Kidney capillary endothelial cell (primary cell): ENCODE measurements around the gene PIAS4.

Experiments
- DNase-seq: peaks from one replicate; pipeline ENCODE4 v3.0.0-alpha.2; 2018; ENCODE audit warnings: low spot score

Gene PIAS4

DNA sequence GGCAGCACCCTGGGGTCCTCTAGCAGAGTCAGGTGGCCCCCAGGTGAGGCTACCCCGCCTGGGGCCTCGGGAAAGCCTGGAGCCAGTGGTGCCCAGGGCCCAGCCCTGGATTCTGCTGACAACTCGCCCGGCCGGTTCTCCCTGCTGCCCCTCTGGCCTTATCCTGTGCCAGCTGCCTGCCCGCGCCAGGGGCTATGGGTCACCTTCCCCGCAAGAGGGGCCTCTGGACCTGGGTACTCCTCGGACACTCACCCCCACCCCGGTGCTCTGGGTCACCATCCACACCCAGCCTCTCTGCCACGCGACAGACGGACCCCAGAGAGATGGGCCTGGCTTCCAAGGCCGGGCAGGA is 35.2 kb downstream of the PIAS4 start:
- DNase-seq: no peak

DNA sequence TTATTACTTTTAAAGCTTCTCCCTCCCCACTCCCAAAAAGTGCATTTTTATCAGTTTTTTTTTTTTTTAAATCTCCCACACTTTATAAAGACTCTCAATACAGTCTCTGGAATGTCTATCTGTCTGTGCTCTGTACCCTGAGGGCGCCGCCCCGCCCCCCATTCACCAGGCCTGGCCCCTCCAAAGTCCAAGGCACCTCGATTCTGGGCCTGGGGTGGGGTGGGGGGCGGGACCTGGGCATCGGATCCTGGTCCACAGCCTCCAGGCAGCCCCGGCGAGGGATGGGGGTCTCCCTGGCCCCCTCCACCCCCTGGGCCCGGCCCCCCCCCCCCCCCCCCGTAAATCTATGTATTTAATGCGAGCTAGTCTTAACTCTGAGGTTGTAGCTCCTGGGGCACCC is 35.9 kb downstream of the PIAS4 start:
- DNase-seq: no peak

DNA sequence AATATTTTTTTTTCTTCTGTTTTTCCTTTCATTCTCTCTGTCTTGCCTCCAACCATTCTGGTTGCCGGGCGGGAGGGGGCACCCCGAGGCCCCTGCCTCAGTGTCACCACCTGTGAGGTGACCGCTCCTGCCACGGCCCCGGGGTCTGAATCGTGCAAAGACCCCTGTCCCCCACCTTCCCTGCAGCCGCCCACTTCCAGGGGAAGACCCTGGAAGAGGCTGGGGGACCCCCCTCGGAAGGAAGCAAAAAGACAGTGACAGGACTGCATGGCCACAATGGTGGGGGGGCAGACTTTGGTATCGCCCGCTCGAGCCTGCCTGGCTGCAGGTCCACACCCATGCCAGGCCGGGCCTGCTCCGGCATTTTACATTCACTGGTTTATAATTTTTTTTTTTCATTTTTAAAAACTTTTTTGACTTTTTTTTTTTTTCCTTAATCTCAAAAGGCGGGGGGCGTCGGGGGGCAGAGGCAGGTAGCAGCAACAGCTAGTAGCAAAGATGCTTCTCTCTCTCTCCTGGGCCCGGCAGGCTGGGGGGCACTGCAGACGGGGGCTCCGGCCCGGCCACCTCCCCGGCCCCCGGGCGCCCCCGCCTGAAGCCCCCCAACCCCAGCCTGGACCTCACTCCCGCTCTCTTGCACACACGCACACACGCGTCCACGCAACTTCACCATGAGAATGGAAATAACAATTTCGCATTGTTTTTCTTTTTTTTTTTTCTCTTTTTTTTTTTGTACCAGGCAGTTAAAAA is 36.6 kb downstream of the PIAS4 start:
- no peak for DNase-seq

DNA sequence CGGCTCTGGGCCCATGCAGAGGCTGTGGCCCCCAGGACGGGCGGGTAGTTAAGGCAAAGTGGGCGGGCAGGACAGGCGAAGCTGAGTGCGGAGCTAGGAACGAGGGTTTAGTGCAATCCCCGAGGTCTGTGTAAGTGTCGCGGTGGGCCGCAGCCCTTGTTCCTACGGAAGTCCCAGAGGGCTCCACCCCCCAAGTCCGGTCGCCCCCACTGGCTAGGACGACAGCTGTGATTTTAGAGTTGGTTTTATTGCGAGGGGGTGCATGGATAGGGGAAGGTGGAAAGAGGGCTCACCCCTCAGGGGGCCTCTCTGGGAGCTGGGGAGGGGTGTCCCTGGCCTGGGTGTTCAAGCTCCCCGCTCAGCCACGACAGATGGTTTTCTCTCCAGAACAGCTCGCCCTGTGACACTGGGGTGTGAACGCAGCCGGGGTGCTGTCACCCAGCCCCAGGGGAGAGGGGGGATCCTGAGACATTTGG is 37.5 kb downstream of the PIAS4 start:
- no peak for DNase-seq

DNA sequence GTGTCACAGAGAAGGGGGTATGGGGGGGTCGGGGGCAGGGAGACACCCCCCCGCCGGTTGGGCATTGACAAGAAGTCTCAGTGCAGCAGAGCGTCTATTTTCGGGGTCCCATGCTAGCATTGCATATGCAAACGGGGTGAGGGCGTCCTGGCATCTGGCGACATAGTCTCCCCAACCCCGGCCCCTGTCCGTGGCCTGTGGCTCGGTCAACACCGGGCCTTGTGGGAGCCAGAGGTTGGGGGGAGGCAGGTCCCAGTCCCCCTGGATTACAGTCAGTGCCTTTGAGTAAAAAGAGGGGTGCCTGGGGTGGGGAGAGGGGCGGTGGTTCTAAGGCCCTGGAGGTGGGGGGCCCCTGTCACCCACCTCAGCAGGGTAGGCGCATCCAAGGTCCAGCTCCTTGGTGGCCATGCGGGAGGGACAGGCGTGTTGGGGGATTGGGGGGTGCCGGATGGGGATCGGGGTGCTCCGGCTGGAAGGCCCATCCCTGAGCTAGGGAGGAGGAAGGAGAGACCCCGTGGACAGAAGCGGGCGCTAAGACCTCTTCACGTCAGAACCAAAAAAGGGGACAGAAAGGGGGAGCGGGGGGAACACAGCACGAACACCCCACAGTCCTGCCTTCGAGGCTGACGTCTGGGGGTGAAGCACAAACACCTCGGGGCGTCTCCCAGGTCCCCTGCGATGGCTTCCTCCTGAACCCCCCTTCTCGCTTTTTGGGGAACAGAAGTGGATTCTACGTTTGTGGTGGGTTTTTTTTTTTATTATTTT is 38.2 kb downstream of the PIAS4 start:
- DNase-seq: no peak

DNA sequence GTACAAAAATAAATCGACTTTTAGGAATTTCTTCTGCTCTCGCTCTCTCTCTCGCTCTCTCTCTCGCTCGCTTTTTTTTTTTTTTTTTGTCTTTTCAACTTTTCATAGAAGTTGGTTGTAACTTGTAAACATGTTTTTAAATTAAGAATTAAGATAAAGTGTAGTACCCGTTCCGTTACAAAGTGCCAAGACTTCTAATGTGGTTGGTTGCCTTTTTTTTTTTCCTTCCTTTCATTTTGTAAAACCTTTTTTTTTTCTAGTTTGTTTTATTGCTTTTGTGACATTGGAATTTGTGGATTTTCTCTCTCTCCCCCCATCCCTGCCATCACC is 38.8 kb downstream of the PIAS4 start:
- DNase-seq: no peak

DNA sequence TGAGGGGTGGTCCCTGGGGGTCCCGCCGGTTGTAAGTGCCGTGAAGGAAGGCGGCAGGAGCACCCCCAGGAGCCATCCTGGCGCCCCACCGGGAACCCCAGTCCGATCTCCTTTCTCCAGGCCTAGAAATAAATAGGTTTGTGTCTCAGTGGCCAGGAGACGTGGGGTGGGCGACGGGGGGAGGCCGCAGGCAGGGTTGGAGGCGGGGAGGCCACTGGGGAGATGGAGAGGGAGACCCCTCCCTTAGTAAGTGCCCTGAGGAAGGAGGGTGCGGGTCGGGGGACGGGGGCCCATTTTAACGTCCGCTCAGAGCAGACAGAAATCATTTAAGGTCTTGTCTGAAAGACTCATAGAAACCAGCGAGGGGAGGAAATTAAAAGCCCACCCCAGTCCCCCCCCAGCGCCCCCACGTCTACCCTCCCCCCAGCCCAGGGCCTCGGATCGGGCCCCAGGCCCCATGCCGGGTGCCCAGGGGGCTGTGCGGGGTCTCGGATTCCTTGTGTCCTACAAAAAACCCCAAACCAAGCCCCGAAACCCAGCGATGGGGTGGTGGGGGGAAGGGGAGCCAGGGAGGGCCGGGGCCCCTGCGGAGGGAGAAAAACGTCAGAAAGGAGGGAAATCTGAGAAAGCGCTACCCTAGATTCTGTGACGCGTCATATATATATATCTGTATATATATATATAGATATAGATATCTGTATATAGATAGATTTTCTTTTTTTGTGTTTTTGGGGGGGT is 39.6 kb downstream of the PIAS4 start:
- DNase-seq: no peak

DNA sequence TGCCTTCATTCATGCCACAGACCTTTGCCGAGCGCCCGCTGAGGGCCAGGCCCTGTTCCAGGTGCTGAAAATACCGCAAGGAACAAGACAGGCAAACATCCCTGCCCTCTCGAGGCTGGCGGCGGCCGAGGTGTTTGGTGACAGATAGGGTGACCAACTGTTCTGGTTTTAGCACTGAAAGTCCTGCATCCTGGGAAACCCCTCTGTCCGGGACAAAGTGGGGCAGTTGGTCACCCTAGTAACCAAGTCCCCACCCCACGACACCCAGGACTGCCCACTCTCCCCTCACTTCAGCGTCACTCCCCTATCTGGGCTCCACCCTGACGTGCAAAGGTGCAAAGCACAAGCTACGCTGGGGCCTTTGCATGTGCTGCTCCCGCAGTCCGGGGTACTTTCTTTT is 41.9 kb downstream of the PIAS4 start:
- no peak for DNase-seq

DNA sequence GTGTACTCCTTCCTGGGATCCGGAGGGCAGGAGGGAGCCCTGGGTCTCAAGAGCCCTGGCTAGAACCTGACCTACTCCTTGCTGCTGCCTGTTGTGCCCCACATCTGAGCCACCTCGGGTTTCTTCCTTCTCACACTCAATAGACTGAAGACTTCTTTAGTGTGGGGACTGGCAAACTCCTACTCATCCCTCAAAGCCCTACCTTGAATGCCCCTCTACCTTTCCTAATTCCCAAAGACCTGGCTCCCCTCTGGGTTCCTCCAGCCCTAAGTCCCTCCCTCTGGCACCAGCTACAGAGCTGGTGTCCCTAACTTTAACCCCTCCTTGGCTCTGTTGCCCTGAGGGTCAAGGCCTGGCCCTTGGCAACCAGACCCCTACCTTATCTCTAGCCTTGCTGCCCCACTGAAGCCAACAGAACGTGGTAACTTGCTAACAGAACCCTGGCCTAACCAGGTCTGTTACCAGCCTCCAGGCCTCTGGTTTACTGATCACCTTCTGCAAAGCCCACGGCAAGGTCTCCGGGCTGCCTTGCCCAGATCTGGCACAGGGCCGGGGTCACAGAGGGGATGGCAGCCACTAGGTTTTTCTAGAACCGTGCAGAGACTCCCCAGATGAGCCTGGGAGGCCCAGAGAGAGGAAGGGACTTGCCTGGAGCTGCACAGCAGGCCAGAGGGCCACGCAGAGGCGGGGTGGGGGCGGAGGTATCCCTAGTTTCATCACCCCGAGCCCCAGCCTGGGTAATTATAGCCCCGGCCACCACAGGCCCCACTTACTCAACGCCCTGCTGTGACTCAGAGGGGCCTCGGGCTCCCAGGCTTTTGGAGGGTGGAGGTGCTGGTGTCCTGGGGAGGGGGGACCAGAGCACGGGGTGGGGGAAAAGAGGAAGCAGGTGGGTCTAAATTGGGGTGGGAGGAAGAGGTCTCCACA is 43.9 kb downstream of the PIAS4 start:
- DNase-seq: no peak

DNA sequence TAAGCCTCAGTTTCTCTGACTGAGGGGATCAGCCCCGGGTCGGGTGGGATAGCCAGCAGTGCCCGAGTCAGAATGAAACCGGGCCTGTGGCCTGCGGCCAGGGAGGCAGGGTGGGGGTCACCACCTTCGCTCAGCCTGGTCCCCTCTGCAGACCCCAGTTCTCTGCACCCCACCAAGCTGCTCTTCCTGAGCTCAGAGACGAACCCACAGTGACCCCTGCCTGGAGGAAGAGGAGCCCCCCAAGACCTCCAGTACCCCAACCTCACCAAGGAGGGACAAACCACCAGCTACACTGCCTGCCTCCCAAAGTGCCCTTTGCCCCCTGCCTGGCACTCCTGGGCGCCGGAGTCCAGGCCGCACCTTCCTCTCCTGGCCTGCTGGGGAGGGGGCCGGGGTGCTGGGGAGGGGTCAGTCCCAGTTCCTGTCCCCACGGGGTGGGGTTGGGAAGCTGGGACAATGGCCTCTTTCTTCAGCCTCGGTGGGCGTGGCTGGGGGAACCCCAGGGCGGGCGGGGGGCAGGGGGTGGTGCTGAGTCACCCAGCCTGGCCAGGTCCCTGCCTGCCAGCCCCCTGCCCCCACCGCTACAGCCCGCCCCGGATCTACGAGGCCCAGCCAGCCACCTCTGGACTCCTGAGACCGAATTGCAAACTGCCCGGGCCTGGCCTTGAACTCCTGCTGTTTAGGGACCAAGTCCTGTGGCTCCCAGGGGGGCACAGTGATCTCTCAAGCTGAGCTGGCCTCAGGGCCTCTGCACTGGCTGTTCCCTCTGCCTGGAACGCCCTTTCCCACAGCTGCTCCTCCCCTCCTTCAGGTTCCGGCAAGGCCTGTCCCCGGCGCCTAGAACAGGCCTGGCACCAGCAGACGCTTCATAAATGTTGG is 44.8 kb downstream of the PIAS4 start:
- DNase-seq: no peak

DNA sequence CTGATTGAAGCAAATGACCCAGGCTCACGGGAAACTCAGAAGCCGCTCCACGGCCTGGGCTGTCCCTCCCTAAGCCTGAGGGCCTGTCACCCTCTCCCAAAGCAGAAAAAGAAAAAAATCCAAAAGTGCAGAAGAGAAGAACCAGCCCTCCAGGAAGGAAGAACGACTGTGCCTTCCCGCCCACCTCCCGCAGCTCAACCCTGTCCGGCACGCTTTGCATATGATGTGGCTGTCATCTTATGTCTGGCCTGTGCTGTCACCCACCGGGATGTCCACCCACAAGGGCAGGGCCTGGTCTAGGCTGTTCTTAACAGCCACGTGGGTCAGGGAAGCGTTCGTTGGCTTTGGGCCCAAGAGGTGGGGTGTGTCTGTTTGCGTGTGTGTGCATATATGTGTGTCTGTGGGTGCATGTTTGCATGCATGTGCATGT is 45.5 kb downstream of the PIAS4 start:
- no peak for DNase-seq

DNA sequence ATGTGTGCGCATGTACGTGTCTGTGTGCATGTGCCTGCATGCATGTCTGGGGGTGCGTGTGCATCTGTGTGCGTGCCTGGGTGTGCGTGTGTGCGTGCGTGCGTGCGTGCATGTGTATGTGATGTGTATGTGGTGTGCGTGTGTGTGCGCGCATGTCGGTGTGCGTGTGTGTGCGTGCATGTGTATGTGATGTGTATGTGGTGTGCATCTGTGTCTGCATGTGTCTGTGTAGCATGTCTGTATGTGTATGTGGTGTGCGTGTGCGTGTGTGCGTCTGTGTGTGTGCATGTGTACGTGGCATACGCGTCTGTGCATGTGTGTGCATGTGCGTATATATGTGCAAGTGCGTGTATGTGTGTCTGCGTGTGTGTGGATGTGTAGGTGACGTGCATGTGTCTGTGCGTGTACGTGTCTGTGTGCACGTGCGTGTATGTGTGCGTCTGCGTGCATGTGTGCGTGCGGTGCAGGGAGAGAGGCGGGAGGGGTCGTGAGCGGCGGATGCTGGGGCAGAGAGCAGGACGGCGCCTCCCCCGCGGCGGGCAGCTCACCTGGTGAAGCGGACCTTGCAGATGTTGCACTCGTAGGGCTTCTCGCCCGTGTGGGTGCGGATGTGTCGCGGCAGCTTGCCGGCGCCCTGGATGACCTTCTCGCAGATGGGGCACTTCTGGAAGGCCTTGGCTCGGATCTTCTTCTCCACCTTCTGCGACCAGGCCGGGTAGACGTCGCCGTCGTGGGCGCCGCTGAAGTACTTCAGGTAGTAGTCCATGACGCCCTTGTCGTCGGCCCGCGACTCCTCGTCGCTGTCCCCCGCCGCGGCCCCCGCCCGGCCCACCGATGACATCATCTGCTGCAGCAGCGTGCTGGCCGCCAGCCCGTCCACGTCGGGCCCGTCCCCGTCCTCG is 46.1 kb downstream of the PIAS4 start:
- no peak for DNase-seq

DNA sequence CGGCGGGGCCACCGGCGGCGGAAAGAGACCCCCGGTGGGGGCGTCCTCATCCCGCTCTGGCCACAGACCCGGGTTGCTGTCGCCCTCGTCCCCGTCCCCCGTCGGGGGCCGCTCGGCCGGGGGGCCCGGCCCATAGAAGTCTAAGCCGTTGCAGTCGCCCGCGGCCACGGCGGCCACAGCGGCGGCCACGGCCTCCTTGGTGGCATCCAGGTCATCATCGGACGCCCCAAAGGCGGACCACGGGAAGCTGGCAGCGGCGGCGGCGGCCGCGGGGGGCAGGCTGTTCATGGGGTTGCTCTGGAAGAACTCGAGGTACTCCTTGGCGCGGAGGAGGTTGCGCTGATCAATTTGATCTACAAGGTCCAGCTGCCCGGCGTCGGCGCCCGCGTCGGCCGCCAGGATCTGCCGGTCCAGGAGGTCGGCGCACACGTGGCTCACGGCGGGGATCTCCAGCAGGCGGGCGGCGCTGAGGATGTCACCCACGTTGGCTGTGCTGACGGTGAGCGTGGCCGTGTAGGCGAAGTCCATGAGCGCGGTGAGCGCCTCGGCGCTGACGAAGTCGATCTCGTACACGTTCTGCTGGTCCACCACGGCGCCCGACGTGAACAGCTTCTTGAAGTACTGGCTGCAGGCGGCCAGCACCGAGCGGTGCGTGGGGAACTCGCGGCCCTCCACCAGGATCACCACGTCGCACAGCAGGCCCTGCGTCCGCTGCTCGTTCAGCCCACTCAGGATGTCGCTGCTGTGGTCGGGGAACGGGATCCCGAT is 47.1 kb downstream of the PIAS4 start:
- DNase-seq: no peak

DNA sequence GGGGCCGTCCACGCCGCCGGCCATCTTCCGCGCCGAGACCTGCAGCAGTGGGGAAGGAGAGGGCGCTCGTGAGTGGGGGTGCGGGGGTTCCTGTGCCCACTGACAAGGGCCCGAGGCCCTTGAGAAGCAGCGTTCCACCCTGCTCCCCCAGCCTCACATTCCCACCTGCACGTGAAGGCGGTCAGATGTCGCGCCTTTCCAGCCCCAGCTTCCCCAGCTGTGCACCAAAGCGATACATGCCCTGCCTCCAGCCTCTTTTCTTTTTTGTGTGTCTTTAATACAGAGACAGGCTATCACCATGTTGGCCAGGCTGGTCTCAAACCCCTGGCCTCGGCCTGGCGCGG is 47.6 kb downstream of the PIAS4 start:
- DNase-seq: no peak

DNA sequence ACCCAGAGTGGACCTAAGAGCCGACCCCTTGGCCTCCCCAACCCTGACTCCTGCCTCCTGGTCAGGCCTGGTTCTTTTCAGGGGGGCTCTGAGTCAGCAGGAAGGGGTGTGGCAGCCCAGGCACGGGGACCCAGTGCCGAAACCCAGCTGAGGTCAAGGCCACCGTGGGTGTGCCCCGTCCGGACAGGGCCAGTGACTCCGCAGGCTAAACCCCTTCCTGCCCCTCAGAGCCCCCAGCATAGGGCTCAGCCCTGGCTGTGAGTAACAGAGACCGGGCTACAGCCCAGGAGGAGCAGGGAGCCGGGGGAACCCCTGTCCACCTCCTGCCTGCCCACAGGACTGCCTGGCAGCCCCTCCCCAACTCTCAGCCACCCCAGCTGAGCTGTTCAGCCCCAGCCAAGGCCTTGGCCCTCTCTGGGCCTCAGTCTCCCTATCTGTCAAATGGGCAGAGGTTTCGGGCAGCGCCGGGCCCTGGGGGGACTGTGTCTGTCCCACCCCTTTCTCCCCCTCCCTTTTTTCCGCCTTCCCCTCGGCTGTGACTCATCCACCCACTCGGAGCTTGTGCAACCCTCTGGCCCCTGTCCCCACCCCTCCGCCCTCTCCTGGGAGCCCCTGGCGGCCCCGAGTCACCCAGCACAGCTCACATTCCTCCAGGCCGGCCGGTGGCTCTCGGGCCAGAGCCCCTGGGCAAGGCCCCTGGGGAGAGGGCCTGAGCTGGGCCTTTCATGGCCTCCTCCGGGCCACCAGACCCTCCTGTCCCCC is 50.6 kb downstream of the PIAS4 start:
- no peak for DNase-seq

DNA sequence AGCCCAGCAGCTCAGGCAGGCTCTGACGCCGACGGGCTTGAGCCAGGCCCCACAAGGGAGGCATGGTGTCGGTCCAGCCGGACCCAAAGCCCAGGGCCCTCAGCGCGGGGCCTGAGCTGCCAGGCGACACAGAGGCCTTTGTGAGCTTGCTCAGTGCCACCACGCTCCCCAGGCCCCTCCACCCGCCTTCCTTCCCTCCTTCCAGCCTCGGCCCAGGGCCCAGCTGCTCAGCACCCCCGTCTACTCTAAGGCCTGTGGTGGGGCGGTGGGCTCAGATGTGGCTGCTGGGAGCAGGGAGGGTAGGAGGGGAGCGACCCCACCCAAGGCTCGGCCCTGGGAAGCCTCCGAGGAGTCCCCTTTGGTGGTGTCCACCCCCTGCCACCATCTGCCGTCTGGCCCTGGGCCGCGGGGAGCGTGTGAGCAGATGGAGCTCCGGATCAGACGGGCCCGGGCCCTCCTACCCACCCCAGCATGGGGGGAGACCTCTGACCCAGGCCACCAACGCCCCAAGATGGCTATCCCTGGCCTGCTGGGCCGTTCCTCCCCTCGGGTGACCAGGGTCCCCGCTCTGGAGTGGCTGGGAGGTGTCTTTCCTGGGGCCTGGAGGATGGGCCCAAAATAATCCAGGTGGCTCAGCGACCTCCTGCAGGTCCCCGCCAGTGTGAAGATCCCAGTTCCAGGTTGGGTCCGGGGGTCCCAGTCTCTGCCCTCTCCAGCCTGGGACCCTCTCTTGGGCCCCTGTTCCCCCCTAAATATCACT is 51.3 kb downstream of the PIAS4 start:
- no peak for DNase-seq

DNA sequence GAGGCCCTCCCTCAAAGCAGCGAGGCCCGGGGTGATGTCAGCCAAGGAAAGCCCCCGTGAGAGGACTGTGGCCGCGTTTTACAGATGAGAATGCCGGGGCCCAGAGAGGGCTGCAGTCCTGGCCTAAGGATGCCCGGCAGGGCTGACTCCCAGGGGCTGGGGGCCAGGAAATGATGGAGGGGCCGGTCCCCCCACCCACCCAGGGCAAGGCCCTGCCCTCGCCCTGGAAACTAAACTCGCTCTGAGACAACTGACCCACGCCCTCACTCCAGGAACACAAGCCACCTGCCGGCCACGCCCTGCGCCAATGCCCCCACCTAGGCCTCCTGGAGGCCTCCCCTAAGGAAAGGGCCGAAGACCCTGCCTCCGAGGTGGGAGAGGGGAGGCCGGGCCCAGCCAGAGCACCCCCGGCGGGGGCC is 51.9 kb downstream of the PIAS4 start:
- DNase-seq: no peak
